Left lung (tissue), 10 donors: ENCODE measurements around the gene KRT3. TPM values are rescaled to one million over a fixed set of nuclear protein-coding genes. Genes with fewer than 3 reads are reported as not detected.

ENCODE experiments used
- ATAC-seq: fragments of 200-7000 bp; cut with Tn5 transposase; one replicate; pipeline ENCODE4 v1.9.1; 2020; ENCODE audit warnings: moderate library complexity
- DNase-seq, 4 donors: peaks; one replicate each; pipeline ENCODE4 v3.0.0-alpha.2; 2013 to 2020
- H3K27ac ChIP-seq, 2 donors: fragments of 200-600 bp; sonication (generic) in 1 of 2; one replicate each; pipeline versions ENCODE4 v1.5.0 to v1.8.0; 2020 to 2021
- H3K27me3 ChIP-seq, 2 donors: fragments of 200-600 bp; sonication (generic) in 1 of 2; one replicate each; pipeline versions ENCODE4 v1.5.0 to v1.8.0; 2020 to 2021
- H3K36me3 ChIP-seq, 2 donors: fragments of 200-600 bp; sonication (generic) in 1 of 2; one replicate each; pipeline versions ENCODE4 v1.5.0 to v1.8.0; 2020 to 2021
- H3K4me1 ChIP-seq, 2 donors: fragments of 200-600 bp; one replicate each; pipeline ENCODE4 v1.8.0; 2021
- H3K4me3 ChIP-seq, 2 donors: fragments of 200-600 bp; sonication (generic) in 1 of 2; one replicate each; pipeline versions ENCODE4 v1.5.0 to v1.8.0; 2020 to 2021; ENCODE audit warnings: mild to moderate bottlenecking in 1 of 2
- H3K9me3 ChIP-seq, 2 donors: fragments of 200-600 bp; sonication (generic) in 1 of 2; one replicate each; pipeline versions ENCODE4 v1.5.0 to v1.8.0; 2020 to 2021
- intact Hi-C, 2 donors: fragments of 100-400 bp; cut with DNase I; formaldehyde crosslinking; loops; one replicate each; pipeline versions ENCODE4 v1.11.2 to v1.14.2; 2022
- polyA plus RNA-seq, 6 donors: library from polyadenylated mRNA; unstranded; fragments of 120-200 nt; gene quantifications; one replicate each; pipeline ENCODE4 v1.2.1, GENCODE V29; 2013; ENCODE audit not compliant: insufficient read length in 6 of 6
- total RNA-seq, 2 donors: library from RNA; stranded (reverse); fragmentation: NEBNext Ultra II Directional; extraction: Animal tissue kit (Norgen Biotek cat#: 25700); gene quantifications; one replicate each; pipeline ENCODE4 v1.2.1, GENCODE V29; 2021
- TF ChIP-seq, protein P1 (sequence below), 2 donors: fragments of 200-600 bp; sonication (generic) in 1 of 2; IDR thresholded peaks; one replicate each; pipeline versions ENCODE4 v1.5.0 to v1.8.0; 2021; ENCODE audit warnings: antibody characterized with exemption in 2 of 2
- donor health status: DM: no; HTN: yes; CAD: no.
- donor health status: DM: no; HTN: no; CAD: no.

The KRT3 gene
- total and polyA plus RNA-seq, 8 donors: not detected

DNA sequence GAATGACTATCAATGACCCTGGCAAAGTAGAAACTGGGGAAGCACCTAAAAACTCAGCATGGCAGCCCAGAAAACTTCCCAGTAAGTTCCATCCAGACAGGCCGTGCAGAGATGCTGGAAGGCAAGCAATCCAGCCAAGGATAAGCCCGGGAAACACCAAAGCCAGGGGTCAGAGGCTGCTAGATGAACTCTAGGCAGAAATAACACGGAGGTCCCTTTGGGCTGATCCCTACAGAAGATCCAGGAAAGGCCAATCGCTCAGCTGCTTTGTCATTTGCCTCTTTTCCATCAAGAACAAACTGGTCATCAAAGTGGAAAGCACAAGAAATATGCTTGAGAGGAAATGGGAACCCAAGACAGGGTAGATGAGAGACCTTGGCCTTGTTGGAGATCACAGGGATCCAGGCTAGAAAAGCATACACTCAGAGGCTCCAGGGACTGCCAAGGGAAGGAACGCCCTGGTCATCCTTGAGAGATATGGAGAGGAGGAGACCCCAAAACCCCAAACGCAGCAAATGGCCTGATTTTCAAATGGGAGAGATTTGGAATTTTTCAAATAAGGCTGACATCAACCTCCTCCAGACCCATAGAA, 31.7 kb upstream of the KRT3 start:
- H3K9me3 ChIP-seq: no peaks in the 10 kb centered on the region
- H3K27me3 ChIP-seq: peaks cover 0 to 35% of the 10 kb centered on the region in 2 donors
- H3K27ac ChIP-seq: no peak overlapping the region
- intact Hi-C loops: no loop called here
- DNase-seq (no peak), ATAC-seq (no peak)
- H3K4me1 ChIP-seq: no peaks in the 10 kb centered on the region
- H3K36me3 ChIP-seq: no peaks in the 10 kb centered on the region
- no peak overlapping the region for H3K4me3 ChIP-seq
- TF ChIP-seq, protein P1, sequence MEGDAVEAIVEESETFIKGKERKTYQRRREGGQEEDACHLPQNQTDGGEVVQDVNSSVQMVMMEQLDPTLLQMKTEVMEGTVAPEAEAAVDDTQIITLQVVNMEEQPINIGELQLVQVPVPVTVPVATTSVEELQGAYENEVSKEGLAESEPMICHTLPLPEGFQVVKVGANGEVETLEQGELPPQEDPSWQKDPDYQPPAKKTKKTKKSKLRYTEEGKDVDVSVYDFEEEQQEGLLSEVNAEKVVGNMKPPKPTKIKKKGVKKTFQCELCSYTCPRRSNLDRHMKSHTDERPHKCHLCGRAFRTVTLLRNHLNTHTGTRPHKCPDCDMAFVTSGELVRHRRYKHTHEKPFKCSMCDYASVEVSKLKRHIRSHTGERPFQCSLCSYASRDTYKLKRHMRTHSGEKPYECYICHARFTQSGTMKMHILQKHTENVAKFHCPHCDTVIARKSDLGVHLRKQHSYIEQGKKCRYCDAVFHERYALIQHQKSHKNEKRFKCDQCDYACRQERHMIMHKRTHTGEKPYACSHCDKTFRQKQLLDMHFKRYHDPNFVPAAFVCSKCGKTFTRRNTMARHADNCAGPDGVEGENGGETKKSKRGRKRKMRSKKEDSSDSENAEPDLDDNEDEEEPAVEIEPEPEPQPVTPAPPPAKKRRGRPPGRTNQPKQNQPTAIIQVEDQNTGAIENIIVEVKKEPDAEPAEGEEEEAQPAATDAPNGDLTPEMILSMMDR (IDR thresholded peaks at IDR 0.05): no peak

DNA sequence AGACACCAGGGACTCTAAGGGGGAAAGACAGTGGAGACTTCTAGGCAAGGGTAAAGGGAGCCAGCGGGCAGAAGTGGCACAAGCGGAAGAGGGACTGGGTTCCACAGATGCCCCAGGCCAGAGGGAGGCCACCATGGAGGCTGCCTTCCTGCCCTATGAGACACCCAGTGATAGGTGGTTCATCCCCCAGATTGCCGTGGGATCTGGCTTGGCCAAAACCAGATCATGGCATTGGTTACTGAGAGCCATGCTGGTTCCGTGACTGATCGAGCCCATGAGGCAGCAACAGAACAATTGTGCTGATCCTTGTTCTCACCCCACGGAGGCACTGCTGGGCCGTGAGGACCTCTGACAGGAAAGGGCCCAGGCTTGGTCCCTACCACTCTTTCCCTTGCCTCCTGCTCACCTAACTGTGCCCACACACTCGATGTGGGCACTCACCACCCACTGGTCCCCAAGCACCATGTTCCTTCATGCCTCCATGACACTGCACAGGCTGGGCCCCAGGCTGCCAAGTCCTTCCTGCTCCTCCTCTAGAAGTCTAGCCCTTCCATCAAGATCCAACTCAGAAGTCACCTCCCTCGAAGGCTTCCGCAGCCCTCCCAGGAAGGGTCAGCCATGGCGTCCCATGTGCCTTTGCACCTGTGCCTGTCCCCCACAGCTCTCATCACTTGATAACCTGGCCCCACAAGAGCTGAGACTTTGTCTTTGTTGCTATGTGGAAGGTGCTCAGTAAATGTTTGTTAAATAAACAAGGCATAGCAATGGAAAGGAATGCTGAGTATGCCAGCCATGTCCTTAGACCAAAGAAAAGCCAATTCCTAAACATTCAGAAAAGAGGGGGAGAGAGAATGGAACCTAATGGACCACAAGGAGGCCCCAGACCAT, 30.9 kb upstream of the KRT3 start:
- no peaks in the 10 kb centered on the region for H3K36me3 ChIP-seq
- H3K27ac ChIP-seq: no peak overlapping the region
- peaks cover 0 to 34% of the 10 kb centered on the region in 2 donors for H3K27me3 ChIP-seq
- ATAC-seq: peak; percentile 44
- H3K9me3 ChIP-seq: no peaks in the 10 kb centered on the region
- intact Hi-C loops: no loop called here
- H3K4me1 ChIP-seq: no peaks in the 10 kb centered on the region
- TF ChIP-seq, protein P1 (IDR thresholded peaks at IDR 0.05): no peak
- H3K4me3 ChIP-seq: no peak overlapping the region
- DNase-seq: no peak

DNA sequence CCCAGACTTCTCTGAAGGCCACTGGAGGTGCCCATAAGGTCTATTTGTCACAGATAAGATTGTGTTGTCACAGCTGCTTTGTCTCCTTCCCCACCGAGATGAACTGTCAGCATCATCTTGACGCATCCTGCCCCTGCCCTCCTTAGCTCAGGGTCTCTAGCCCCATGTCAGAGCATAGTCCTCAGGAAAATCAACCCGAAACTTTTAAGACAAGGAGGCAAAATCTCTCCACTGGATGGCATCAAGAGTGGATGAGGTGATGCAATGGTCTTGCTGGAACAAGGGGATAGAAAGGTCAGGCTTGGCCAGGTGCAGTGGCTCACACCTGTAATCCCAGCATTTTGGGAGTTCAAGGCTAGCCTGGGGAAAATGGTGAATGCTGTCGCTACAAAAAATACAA, 30.0 kb upstream of the KRT3 start:
- TF ChIP-seq, protein P1 (IDR thresholded peaks at IDR 0.05): no peak
- intact Hi-C loops: no loop called here
- no peak for DNase-seq

DNA sequence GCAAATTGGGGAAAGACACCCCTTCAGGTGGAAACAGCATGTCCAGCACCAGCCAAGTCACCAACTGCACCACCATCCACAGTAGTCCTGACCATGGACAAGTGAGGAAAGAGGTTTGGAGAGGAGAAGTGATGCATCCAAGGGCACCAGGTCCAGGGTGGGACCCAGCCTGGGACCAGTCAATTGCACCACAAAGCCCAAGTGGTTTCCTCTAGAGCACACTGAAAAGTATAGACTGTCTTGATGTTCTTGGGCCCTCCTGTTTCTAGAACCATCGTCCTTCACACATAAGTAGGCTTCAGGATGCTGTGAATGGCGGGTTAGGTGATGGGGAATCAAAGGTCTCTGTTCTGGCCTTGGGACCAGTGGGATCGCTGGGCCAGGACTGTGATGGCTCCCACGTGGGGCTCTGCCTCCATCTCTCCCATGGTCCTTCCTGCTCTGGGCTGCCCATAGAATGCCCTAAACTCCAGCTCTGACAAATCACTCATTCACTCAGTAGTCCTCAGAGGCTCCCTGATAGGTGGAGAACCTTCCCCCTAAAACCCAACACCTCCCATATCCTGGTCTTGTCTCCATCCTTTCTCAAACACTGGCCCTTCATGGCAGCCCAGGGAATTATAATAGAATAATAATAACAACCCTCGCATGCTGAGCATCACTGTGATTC, 29.0 kb upstream of the KRT3 start:
- H3K36me3 ChIP-seq: no peaks in the 10 kb centered on the region
- H3K4me3 ChIP-seq: no peak overlapping the region
- TF ChIP-seq, protein P1 (IDR thresholded peaks at IDR 0.05): no peak
- H3K27me3 ChIP-seq: peaks cover 0 to 54% of the 10 kb centered on the region in 2 donors
- DNase-seq (no peak), ATAC-seq (no peak)
- intact Hi-C loops: no loop called here
- no peaks in the 10 kb centered on the region for H3K4me1 ChIP-seq
- no peak overlapping the region for H3K27ac ChIP-seq
- no peaks in the 10 kb centered on the region for H3K9me3 ChIP-seq

More for the DNA sequence above, 30.0 kb upstream of the KRT3 start:
- no peak overlapping the region for H3K27ac ChIP-seq
- no peaks in the 10 kb centered on the region for H3K4me1 ChIP-seq
- no peak overlapping the region for H3K4me3 ChIP-seq
- H3K36me3 ChIP-seq: no peaks in the 10 kb centered on the region
- peaks cover 0 to 43% of the 10 kb centered on the region in 2 donors for H3K27me3 ChIP-seq
- no peak for ATAC-seq
- H3K9me3 ChIP-seq: no peaks in the 10 kb centered on the region
